Activated CD4-positive, alpha-beta T cell treated with anti-CD3 and anti-CD28 coated beads, Interleukin-2, amount 50 U/mL, for 1 hour (primary cell): ENCODE results near the gene POLR1G.
"Not testable (repeated sequence)": the region's sequence is repeated elsewhere in the genome, so short reads cannot be mapped to it uniquely, and the experiment has no call there.

Experiments used
- DNase-seq: peaks from one replicate; pipeline ENCODE4 v3.0.0-alpha.2; 2020

Gene POLR1G

DNA sequence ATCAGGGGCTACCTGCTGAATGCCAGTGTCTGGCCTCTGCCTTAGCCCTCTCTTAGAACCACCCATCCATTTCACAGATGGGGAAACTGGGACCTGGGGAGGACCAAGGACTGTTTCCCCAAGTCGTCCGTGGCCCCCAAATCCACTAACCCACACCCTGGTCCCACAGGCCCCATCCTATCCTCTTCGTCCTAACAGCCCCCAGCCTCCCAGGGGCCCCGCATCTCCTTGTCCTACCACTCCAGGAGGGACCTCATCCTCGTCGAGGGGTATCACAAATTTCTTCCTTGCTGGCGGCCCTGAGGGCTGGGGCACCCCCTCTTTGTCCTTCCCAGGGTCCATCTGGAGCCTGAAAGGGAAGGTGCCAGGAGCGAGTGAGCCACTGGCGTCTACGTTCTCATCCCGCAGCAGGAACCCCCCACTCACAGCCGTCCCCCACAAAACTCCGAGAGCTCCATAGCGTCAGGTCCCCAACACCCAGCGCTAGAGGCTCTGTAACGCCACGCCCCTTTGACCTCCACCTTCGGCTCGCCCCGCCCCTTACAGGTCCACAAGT, 16.7 kb downstream of the POLR1G start:
- peak; percentile 79 for DNase-seq

DNA sequence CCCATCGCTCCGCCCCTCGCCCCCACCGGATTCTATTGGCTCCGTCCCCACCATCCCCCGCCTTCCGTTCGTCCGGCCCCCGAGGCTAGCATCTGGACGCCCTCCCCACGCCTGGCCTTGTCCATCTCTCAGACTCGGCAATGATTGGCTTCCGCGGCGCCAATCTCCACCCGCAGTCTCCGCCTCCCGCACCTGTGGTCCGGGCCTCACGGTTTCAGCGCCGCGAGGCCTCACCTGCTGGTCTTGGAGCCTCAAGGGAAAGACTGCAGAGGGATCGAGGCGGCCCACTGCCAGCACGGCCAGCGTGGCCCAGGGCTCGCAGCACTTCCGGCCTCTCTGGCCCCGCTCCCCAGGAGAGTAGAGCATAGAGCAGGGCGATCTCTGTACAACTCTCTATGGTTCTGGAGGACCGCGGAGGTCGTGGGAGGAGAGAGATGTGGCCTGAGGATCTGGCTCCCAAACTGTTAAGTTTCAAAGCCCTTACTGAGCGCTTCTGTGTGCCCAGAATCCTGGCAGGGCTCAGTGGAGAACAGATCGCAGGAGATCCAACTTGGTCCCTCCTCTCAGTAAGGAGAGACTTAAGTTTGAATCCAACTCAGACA, 17.2 kb downstream of the POLR1G start, which contains the start of gene ERCC1:
Gene ERCC1 (minus strand): TSS at position 329 of the 602 bp plus-strand sequence. CDS start 543 bp downstream, outside the sequence.
- DNase-seq = no peak

DNA sequence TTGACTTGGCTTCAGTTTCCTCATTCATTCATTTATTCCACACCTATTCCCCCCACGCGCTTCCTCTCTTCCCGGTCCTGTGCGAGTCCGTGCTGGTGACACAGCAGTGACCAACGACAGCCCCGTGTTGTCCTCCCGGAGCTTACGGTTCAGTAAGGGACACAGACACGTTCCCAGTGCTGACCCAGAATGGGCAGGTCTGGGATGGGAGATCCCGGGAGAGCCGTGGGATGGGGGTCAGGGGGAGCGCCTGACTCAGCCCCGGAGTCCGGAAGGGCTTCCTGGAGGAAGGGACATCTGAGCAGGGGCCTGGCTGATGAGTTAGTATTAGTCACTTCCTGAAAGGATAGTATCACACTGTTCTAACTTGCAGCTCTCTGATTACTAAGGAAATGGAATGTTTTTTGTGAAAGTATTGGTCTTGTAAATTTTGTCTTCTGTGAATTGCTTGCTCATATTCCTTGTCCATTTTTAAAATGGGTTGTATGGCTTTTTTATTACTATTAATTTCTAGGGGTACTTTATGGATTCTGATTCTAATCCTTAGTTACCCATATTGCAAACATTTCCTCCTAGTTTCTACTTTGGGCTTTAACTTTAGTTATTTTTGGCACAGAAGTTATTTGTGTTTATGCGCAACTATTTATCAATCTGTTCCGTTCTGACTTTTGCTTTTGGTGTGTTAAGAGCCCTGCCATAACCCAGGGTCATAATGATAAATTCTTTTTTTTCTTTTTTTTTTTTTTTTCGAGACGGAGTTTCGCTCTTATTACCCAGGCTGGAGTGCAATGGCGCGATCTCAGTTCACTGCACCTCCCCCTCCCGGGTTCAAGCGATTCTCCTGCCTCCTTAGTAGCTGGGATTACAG, 18.0 kb downstream of the POLR1G start:
- no peak for DNase-seq

DNA sequence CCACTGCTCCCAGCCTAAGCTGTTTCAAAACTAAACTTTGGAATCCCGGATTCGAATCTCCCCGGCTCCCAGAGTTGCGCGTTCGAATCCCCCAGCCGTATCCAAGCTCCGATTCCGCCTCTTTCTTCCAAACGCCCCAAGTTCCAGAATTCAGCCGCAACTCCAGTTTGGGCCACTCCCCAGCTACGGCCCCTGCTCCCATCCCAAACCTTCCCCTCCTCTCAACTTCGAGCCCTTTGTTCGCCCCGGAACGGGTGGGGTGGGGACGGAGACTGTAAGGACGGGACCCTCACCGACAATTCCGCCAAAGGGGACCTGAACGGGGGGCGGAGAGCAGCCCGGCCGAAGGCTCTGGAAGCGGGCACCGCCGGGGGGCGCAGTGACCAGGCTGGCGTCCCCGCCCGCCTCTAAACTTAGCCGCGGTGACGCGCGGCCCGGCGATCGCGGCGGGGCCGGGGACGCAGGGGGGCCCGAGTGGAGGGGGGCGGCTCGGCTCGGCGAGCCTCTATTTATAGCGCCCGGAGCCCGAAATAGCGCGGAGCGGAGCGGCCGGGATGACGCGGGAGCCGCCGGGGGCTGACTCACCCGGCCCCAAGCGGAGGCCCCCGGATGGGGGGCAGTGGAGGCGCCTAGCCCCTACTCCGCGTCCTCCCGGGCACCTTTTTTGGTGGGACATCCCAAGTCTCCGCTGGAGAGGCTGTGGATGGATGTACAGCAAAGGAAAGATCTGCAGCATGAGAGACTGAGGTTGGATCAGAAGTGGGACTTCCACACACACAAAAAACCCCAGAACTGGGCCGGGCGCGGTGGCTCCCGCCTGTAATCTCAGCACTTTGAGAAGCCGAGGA, 22.2 kb downstream of the POLR1G start:
- no peak for DNase-seq

DNA sequence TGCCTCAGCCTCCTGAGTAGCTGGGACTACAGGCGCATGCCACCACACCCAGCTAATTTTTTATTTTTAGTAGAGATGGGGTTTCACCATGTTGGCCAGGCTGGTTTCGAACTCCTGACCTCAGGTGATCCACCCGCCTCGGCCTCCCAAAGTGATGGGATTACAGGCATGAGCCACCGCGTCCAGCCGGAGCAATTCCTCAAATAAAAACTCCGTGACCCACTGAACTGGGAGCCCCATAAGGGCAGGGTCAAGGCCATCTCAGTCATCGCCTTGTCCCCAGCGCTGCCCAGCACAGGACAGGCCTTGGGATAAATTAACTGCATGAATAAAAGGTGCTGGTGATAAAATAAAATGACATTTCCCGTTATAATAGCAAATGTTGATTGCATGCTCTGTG, 23.5 kb downstream of the POLR1G start:
- DNase-seq = not testable (repeated sequence)

DNA sequence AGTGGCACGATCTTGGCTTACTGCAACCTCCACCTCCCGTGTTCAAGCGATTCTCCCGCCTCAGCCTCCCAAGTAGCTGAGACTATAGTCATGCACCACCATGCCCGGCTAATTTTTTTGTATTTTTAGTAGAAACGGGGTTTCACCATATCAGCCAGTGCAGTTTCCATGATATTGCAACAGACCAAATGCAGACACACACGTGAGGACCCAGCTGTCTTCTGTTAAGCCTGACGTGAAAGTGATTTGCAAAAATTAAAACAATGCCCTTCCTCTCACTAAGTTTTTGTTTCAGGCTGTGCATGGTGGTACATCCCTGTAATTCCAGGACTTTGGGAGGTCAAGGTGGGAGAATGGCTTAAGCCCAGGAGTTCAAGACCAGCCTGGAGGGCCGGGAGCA, 24.6 kb downstream of the POLR1G start:
- not testable (repeated sequence) for DNase-seq

DNA sequence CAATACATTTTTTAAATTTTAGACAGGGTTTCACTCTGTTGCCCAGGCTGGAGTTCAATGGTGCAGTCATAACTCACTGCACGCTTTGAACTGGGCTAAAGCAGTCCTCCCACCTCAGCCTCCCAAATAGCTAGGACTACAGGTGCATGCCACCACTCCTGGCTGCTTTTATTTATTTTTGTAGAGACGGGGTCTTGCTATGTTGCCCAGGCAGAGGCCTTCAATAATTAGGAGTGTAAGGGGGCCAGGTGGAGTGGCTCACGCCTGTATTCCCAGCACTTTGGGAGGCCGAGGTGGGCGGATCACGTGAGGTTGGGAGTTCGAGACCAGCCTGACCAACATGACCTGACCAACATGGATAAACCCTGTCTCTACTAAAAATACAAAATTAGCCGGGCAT, 26.1 kb downstream of the POLR1G start:
- not testable (repeated sequence) for DNase-seq

DNA sequence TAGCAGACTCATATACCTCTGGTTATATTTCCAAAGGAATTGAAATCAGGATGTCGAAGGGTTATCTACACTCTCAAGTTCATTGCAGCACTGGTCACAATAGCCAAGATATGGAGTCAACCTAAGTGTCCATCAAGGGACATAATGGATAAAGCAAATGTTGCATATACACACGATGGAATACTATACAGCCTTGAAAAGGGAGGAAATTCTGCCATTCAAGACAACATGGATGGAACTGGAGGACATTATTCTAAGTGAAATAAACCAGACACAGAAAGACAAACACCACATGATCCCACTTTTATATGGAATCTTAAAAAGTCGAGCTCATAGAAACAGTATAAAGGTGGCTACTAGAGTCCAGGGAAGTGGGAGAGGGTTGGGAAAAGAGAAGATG, 30.9 kb downstream of the POLR1G start:
- DNase-seq = no peak

DNA sequence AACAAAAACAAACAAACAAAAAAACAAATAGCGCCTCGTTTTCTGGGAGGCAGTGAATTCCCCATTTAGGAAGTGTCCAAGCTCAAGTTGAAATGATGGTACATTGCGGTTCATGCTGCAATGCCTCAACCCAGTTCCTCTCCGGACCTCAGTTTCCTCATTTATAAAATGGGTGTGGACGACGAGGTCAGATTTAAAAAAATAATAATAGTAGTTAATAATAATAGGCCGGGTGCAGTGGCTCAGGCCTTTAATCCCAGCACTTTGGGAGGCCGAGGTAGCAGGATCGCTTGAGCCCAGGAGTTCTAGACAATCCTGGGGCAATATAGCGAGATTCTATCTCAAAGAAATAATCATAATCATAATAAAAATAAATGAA, 32.7 kb downstream of the POLR1G start:
- no peak for DNase-seq

DNA sequence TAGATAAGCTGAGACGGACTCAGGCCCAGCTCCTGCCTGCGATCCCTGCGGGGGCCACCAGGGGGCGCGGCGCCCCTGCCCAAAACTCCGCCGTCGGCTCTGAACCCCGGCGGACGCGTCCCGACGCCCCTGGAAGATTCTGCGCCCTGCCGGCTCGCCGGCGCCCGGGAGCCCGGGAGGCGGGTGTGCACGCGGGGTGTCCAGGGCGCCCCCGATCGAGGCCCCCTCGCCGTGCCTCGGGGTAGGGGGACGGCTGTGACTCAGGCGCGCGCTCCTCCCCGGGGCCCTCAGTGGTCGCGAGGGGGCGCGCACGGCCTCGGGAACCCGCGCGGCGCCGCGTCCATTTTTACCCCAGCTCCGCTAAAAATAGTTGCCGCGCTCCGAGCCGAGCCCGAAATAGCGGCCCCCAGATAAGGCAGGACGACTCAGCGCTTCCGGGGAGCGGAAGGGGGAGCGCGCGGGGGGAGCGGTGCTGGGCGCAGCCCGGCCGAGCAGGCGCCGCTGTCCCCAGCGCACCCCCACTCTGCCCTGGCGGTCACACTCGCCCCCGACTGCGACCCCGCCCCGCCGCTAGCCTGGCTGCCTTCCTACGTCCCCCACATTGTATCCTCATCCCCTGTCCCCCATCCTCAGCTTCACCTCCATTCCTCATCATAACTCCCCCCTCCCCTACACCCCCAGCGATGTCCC, 33.3 kb downstream of the POLR1G start:
- peak; percentile 80 for DNase-seq

DNA sequence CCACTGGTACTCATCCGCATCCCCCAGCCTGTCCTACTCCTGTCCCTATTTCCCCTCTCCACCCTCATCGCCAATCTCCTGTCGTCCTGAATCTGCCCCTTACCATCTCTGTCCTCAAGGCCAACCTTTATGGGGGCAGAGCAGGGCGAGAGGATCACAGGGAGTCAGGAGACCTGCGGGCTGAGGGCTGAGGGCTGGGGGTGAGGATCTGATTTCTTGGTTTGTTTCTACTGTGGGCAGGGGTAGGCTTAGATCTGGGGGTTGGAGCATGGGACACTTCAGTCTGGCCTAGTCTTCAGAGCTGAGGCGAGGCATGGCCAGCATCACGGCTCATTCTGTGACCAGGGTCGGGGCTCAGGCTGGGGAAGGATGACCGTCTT, 33.8 kb downstream of the POLR1G start:
- DNase-seq = no peak

DNA sequence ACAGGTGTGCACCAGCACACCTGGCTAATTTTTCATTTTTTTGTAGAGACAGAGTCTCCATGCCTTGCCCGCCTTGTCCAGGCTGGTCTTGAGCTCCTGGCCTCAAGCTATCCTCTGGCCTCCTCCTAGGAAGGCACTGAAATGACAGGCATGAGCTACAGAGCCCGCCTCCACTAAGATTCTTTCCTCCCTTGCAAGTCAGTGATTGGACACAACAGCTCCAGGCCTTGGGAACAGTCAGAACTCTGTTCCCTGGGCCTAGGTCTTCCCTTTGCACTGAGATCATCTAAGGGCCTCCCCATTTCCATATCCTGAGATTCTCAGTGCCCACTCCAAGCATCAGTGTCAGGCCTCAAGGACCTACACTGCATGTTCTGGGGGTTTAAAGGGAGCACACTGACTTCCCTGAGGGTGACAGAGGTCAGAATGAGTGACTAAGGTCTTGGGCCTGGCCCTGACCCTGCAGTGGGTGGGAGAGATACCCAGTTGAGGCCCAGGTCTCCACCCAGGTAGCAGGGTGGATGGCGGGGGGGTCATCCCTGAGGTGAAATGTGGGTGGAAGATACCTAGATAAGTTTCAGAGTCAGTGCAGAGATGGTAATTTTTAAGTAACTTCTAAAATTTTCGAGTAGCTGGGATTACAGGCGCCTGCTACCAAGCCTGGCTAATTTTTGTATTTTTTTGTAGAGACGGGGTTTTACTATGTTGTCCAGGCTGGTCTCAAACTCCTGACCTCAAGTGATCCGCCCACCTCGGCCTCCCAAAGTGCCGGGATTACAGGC, 34.6 kb downstream of the POLR1G start:
- DNase-seq = no peak

DNA sequence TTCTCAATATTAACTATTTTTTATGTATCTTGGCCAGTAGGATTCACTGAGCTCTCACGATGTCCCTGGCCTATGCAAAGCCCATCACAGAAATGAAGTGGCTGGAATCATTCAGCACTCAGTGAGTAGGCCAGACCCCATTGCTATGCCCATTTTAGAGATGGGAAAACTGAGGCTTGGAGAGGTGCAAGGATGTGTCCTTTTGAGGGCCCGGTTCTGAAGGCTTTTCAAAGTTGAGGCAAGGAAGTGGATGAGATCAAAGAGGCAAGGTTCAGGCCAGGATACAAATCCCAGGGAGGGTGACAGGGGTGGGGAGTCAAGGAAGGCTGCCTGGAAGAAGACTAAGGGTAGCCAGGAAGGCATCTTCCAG, 35.9 kb downstream of the POLR1G start:
- no peak for DNase-seq

DNA sequence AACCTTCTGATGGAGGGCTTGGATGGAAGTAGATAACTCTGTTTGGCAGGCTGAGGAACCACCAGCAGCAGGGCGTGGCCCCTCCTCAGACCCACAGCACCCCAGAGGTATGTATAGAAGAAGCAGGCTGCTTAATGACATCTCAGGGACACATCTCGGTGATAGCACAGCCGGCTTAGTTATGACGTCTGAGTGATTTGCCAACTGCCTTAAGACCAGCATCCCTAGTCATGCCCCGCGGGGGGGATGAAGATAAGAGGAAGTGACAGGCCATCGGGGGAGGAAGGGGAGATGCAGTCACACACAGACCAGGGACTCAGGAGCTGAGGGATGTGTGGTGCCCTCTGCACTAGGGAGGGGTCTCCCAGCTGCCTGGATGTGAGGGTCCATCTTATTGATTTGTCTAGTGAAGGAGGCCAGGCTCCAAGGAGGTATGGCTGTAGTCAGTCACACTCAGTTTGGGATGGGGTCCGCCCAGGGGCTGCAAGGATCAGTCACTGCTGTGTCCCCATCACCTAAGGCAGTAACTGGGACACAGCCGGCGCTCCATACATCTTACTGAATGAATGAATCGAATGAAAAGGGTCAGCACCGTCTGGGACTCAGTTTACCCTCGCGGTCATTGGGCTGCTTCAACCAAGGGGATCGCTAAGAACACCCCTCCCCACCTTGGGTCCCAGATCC, 36.5 kb downstream of the POLR1G start:
- peak; percentile 39 for DNase-seq

DNA sequence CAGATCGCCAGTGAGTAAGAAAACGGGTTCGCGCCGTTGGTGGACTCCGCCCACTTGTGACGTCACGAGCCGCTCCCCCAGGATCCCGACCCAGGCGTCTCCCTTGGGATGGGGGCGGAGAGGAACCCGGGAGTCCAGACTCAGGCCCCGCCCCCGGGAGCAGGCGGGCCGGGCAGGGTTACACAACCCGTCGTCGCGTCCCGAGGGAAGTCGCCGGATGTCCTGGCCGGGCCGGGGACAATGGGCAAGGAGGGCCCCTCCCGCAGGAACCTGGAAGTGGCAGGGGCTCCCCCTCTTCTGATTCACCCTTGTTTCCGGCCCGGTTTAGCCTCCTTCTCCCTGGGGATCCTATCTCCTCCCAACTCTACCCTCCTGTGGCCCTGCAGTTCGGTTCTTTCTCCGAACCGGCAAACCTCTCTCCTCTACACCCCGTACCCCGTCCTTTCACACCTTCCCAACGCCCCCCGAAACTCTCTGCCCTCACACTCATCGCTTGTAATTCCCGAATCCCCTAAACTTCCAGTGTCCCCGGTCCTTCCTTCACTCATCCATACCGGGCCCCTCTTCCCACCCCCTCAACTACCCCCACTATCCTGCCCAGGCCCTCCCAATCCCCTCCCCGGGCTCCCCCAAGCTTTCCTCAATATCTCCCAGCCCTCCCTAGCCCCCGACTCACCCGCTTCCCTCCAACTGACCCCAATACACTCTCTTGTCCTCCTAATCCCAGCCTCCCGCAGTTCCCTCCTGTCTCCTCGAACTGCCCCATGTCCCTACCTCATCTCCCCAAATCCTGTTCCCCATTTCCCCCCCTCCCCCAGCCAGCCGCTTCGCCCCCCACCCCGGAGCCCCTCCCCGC, 37.2 kb downstream of the POLR1G start:
- DNase-seq = peak; percentile 43

DNA sequence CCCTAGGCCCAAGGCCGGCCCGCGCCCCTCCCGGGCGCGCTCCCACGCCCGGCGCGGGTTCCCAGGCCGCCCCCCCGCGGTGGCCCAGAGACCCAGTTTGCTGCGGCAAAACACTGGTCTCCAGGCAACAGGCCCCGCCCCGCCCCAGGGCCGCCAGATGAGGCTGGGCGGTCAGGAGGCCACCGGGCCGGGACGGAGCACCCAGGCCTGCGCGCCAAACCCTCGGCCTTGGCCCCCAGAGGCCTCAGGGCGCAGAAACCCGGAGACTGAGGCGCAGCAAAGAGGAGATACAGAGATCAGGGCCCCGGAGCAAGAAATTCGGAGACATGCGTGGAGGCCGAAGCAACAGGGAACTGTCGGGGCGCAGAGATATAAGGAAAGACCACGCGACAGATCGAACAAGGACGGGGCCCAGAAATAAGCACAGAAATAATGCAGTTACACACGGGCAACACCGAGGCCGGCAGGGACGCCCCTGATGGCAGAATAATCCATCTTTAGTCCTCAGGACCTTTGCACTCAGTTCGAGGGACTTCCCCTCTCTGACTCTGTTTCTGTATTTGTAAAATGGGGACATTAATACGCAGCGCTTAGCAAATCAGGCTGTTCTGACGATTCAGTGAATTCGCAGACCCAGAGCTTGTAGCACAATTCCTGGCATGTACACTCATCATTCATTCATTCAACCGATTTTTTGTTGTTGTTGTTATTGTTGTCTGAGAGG, 38.0 kb downstream of the POLR1G start:
- peak; percentile 79 for DNase-seq

DNA sequence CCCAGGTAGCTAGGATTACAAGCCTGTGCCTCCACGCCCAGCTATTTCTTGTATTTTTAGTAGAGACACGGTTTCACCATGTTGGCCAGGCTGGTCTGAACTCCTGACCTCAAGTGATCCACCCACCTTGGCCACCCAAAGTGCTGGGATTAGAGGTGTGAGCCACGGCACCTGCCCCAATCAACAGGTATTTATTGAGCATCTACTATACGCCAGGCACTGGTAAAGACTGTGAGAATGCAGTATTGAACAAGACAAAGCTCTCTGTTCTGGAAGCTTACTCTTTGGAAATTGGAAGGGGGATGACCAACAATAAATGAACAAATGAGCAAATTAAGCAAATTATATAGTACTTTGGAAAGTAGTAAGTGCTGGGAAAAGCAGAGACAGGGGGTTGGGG, 38.7 kb downstream of the POLR1G start:
- no peak for DNase-seq

DNA sequence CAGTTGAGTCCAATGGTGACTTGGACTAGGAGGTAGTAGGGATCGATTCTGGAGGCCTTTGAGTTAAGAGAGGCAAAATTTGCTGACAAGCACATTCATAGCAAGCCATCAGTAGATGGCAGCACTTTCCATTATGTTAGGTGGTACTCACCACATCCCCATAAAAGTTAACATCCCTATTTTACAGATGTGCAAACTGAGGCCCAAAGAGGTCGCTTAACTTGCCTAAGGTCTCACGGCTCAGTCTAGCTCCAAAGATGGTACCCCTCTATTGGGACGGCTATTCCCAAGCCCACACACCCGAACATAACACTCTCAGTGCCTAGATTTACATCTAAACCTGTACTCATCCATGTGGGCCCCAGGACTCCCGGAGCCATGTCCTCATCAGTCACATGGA, 39.9 kb downstream of the POLR1G start:
- no peak for DNase-seq

DNA sequence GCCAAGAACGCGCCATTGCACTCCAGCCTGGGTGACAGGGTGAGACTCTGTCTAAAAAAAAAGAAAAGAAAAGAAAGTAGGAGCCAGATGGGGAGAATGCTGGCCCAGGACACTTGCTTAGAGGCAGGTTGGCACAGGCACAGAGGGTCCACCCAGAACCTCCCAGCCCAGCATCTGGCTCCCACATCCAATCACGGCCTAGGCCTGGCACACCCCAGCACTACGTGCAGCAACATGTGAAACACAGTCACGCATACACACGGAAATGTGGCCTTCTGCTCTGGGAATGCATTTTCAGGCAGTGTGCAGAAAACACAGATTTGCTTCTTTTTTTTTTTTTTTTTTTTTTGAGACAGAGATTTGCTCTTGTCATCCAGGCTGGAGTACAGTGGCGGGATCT, 40.5 kb downstream of the POLR1G start:
- no peak for DNase-seq

DNA sequence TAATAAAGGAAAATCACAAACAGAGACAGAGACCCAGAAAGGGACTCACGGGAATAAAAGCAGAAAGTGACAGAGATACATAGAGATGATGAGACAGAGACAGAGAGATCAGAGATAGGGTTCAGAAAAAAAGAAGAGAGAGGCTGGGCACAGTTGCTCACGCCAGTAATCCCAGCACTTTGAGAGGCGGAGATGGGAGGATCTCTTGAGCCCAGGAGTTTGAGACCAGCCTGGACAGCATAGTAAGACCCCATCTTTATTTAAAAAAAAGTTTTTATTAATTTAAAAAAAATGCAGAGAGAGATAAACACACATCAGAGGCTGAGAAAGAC, 41.9 kb downstream of the POLR1G start:
- DNase-seq = no peak
